ENCODE results near the gene DPPA2.

Gene DPPA2

DNA sequence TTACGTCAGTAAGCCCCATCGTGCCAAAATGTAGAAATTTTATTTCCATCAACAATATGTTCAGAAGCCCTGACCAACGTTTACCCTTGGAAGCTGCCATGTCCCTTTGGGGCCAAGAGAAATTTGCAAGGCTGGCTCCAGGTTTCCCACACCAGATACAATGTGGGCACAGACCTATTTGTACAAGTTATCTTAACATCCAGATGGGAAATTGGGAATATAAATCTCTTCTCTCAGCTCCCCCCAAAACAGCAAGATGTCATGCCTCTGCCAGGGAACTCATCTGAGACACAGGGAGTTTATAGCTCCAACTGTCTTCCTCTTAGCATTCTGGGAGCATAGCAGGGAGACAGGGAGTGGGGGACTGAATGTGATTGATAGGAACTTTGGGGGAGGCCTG lies 9.3 kb upstream of the DPPA2 start:
- no peak for DNase-seq (ENCODE audit: low read depth in 2 of 2)

DNA sequence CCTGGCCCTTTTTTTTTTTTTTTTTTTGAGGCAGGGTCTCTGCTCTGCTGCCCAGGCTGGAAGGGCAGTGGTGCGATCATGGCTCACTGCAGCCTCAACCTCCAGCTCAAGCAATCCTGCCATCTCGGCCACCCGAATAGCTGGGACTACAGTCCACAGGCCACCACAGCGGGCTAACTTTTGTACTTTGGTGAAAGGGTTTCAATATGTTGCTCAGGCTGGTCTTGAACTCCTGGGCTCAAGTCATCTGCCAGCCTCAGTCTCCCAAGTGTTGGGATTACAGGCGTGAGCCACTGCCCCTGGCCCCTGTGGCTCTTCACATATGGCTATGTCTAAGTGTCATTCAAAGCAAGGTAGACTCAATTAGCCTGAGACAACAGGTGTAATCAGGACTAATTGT lies 8.8 kb upstream of the DPPA2 start:
- no peak for DNase-seq (ENCODE audit: low read depth in 2 of 2)

- DNase-seq (ENCODE audit: low read depth in 2 of 2), result no peak
Observed at GRCh38 chr3:109313061-109313460, 3.3 kb downstream of the DPPA2 start.

DNA sequence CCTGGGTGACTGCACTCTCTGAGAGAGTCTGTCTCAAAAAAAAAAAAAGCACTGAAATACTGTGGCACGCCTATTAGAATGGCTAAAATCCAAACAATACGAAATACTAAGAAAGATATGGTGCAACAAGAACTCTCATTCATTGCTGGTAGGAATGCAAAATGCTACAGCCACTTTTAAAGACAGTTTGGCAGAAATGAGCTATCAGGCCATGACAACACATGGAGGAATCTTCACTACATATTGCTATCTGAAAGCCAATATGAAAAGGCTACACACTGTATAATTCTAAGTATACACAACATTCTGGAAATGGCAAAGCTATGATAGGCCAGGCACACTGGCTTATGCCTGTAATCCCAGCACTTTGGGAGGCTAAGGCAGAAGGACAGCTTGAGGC lies 18.8 kb downstream of the DPPA2 start:
- DNase-seq (ENCODE audit: low read depth in 2 of 2), result no peak

DNA sequence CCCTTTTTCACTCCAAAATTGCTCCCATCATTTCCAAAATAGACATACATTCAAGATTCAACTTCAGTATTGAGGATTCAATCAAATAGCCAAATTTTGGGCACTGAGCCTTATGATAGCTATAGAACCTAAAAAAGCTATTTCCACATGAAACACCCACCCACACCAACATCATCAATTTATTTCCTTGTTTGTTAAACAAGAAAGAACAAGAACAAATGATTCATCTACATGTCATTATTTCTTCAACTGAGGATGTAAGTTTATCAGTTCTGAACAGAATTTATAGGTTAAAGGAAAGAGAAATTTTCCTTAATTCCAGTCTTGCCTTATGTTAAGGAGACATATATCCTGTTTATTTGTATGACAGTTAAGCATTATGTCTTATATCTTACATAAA lies 32.2 kb downstream of the DPPA2 start:
- DNase-seq (ENCODE audit: low read depth in 2 of 2), result no peak

GRCh38 chr3:109278546-109278945 lies 37.8 kb downstream of the DPPA2 start:
- no peak for DNase-seq (ENCODE audit: low read depth in 2 of 2)

- DNase-seq (ENCODE audit: low read depth in 2 of 2), result no peak
Observed at GRCh38 chr3:109278141-109278540, 38.2 kb downstream of the DPPA2 start.

DNA sequence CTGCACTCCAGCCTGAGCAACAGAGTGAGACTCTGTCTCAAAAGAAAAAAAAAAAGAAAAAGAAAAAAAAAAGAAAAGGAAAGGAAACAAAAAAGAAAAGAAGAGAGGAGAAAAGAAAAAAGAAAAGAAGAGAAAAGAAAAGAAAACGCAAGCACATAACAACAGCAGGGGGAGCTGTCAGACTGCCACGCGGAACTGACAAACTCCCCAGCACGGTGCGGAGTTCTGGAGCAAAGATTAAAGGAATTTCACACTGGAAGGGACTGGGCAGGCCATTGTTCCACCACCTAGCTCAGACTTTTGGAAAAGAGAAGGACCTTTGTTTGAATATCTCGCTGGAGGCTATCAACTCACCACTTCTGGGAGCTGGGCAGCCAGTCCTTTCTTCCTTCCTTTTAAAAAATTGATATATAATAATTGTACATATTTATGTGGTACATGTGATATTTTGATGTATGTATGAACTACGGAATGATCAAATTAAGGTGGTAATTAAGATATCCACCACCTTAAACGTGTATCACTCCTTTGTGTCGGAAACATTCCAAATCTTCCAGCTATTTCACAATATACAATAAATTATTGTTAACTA lies 40.5 kb downstream of the DPPA2 start:
- no peak for DNase-seq (ENCODE audit: low read depth in 2 of 2)

DNA sequence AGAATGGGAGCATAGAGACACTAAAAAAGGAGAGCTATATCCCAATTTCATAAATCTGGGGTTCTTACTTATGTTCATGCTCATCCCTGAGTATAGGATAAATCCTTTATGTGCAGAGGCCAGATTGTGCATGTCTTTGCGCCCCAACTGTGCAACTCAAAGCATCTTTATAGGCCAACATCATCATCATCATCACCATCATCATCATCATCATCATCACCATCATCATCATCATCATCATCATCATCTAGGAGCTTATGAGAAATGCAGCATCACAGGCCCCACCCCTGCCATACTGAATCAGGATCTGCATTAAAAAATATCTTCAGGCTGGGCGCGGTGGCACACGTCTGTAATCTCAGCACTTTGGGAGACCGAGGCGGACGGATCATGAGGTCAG lies 45.5 kb downstream of the DPPA2 start:
- DNase-seq (ENCODE audit: low read depth in 2 of 2), result no peak

DNA sequence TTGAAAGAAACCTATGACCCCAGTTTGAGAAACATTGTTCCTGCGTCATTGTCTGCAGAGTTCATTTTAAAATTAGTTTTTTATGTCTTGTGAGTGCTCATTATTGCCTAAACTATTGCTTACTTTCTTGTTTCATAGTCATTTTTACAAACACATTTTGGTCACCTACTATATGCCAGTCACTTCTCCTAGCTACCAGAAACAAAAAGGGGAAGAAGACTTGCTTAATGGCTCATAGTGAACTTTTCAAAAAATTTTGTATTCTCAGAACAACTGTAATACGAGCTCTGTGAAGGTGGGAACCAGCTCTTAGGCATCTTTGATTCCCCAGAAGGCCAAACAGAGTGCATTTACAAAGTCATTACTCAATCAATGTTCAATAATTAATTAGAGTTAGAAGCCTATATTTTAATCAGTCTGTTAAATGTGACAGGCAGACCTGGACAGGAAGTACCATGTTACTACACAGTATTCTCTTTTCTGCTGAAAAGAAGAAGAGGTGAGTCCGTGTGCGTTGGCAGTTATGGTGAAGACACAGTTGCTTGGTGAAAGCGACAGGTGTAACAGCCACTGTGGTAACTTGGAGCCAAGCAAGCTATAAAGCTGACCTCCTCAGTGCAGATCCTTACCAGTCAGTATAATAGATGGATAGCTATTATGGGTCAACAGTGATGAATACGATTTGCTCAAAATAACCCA lies 46.6 kb downstream of the DPPA2 start:
- DNase-seq (ENCODE audit: low read depth in 2 of 2), result no peak

DNA sequence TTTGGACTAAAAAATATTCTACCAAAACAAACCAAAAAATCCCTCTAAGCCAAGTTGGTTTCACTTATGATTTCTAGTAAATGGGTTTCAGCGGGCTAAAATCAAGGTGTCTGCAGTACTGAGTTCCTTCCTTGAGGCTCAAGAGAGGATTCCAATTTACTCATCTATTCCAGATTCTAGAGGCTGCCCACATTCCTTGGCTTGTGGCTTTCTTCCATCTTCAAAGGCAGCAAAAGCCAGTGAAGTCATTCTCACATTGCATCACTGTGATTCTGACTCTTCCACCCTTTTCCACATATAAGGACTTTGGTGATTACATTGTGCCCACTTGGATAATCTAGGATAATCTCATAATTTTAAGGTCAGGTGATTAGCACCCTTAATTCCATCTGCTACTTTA lies 48.1 kb downstream of the DPPA2 start:
- DNase-seq (ENCODE audit: low read depth in 2 of 2), result no peak

DNA sequence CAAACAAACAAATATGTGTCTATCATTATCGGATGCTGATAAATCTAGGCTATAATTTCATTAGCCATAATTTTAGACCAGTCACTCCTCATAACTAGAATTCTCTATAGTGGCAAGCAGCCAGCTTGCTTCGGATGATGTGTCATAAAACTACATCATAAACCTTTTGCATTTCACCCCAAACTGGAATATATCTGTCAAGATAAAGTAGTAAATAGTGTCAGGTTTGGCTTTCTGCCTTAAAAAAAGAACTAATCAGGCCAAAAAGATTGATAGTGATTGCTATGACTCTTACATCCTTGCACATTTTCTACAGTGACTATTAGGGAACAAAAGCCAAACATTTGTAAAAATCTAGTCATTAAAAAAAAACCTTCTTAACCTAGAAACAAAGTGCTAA lies 51.0 kb downstream of the DPPA2 start:
- DNase-seq (ENCODE audit: low read depth in 2 of 2), result no peak

GRCh38 chr3:109257269-109257668 lies 59.0 kb downstream of the DPPA2 start:
- DNase-seq (ENCODE audit: low read depth in 2 of 2), result no peak

- DNase-seq (ENCODE audit: low read depth in 2 of 2), result no peak
Observed at GRCh38 chr3:109254770-109255169, 61.5 kb downstream of the DPPA2 start.

DNA sequence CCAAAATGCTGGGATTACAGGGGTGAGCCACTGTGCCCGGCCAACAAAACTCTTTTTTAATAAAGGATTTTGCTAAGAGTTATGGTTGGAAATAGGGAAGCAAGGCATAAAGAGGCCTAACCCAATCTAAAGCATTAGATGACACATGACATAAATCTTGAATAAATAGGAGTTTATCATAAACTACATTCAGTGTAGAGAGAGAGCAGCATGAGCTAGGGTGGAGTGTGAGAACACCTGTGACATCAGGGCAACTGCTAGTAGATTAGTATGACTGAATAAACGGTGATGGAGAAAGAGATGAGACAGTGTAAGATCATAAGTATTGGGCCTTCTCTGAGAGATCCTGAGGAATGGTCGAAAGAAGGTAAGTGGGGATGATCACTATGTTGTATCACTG lies 63.7 kb downstream of the DPPA2 start:
- no peak for DNase-seq (ENCODE audit: low read depth in 2 of 2)

All from stimulated activated CD4-positive, alpha-beta T cell treated with anti-CD3 and anti-CD28 coated beads, Interleukin-12 subunit alpha, Interleukin-12 subunit beta, amount 100 ng/mL, for 24 hours (primary cell).